Stimulated activated CD4-positive, alpha-beta T cell treated with anti-CD3 and anti-CD28 coated beads, Interleukin-2, amount 100 ng/mL, for 4 hours (primary cell): ENCODE measurements around the gene MYL1.

Source experiments
- DNase-seq: peaks from one replicate; pipeline ENCODE4 v3.0.0-alpha.2; 2020; ENCODE audit warnings: low read depth

The MYL1 gene

DNA sequence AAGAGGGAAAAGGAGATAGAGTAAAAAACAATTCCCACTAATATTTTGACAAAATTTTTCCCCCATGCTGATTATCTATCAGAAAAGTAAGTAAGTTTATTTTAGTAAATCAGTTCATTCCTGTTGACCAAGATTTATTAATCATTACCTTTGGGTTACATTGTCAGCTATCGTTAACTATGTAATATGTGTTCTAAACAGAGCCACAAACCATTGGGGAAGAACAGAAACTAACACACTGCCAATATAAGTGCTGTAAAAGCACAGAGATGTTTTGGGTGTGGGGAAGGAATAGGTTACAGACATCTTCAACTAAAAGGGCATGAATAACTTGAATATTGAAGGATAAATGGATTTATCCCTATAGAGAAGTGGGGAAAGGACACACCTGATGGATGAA, 47.3 kb downstream of the MYL1 start:
- DNase-seq, result no peak

DNA sequence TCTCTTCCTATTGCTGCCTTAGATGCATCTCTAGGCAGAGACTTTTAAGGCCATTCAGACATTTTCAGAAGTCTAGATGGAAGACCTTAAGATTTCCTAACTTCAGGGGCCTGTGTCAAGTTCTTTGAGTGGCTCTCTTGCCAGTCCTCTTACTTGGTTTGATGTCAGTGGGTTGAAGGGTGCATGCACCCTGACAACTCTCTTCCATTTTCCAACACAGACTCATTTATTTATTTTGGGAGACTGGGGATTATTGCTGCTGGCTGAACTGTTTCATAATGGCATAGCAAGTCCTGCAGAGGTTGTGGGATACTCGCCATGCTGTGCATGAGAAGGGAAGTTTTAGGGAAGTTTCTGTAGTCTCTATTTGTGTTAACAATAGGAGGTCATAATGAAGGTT, 50.7 kb downstream of the MYL1 start:
- no peak for DNase-seq

DNA sequence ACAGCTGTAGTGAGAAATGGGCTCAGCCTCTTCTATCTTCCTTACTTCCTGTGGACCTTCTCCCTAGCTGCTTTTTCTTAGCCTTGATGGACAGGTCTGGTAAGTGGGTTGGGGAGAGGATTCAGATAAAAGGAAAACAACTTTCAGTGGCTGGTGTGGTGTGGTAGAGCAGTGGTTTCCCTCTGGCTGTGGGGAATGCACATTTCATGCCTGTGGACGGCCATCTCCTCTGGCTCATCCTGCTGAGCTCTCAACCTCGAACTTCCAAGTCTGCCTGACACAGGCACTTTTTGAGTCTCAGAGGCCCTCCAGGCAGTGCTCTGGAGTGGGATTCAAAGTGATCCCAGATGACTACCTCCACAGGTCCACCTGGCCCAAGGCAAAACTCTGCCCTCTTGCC, 51.1 kb downstream of the MYL1 start:
- DNase-seq, result no peak

DNA sequence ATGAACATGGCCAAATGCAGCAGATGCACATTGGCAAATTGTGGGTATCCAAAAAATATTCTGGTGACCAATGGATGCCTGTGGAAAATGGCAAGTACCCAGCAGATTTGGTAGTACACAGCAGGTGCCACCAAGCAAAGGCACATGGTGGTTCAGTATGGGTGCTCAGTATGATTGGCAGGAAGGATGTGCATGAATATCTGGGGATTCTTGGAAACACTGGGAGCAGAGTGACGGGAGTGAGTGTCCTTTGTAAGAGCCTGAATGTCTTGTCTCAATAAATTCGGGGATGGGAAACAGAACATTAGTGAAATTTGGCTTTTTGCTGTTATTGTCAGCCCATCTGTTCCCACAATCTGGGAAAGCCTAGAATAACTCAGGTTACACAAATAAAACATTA, 52.9 kb downstream of the MYL1 start:
- DNase-seq, result no peak

DNA sequence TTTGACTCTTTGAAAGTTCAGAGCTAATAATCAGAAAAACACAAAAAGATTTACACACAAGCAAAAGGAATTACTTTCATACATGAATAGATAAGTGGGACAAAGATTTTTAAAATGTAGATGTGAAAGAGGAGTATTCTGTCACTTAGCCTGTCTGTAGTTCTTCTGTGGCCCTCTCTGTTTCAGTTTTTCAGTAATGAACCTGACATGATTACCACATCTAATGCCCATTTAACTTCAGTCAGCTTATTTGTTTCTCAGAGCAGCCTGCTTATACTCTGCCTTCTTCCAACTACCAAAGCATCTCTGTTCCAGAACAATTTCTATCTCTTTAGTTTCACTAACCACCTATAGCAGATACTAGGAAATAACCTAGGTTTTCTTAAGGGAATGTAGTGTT, 55.3 kb downstream of the MYL1 start:
- DNase-seq, result no peak

DNA sequence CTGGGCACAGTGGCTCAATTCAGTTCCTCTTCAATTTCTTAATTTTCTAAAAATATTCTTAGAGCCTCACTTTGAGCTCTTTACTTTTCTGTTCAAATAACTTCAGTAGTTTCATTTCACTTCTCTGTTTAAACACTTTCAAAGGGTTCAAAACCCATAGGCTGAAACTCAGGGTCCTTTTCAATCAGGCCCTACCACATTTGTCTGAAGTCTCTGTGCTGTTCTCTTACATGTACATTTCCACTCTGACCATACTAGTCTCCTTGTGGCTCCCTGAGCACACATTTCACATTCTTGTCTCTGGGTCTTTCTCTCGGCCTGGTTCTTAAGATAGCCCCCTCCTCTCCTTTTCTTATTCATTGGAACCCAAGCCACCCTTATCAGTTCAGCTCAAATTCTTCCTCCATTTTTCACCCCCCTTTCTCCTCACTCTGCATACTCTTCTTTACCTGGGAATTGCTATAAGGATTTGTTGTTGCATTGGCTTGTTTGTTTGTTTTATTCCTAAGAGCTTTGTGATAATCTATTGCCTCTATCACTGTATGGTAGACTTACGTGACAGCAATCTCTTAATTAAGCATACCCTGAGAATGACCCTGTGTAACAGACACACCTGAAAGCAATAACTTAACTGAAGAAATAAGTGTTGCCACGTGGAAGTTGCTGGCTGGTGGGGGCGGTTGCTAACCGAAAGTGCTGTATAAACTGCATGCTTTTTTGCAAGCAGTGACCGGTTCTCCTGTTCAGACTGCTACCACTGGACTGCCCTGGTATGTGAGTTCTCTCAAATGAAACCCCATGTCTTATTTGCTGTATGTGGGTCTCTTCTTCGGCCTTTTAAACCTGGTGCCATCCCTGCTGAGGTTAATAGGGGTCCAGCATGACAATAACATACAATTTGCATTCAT, 62.0 kb downstream of the MYL1 start:
- no peak for DNase-seq

DNA sequence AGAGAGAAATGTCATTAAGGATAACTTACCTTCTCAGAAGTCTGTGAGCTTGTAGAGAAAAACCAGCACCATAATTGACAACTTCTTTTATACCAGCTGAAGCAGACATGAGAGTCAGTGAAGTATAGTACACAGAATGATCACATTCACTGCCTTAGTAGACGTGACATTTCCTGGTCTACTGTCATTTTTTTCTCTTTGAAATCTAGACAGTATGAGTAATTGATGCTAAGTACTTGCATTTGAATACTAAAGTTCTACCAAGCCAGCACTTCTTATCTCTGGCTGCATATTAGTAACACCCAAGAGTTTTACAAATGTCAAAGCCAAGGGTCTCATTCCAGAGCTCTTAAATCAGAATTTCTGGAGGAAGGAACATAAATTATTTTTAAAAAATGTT, 64.4 kb downstream of the MYL1 start:
- DNase-seq, result no peak
